NCI-H82 treated with DMSO at 0.1 percent for 48 hours (cell line): Measurements from ENCODE around the gene ATP2A3.

Experiments used
- DNase-seq: peaks from one replicate; lab custom pipeline; 2025; ENCODE audit not compliant: unreplicated experiment; lab: John Stamatoyannopoulos, UW

Gene ATP2A3

DNA sequence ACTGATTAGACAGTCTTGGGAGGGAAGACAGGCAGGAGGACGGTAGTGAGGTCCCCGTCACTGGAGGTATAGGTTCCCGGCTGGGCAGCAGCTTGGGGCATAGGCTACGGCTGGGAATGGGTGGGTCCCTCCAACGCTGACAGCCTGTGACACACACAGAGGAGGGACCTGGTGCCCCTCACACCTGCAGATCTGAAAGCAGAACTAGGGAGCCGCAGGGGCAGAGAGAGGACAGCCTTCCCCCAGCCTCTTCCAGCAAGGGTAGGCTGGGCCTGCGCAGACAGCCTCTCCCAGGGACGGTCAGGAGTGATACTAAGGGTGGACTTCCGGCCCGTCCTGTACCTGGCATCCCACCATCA lies 49.9 kb downstream of the ATP2A3 start:
- DNase-seq, result no peak

DNA sequence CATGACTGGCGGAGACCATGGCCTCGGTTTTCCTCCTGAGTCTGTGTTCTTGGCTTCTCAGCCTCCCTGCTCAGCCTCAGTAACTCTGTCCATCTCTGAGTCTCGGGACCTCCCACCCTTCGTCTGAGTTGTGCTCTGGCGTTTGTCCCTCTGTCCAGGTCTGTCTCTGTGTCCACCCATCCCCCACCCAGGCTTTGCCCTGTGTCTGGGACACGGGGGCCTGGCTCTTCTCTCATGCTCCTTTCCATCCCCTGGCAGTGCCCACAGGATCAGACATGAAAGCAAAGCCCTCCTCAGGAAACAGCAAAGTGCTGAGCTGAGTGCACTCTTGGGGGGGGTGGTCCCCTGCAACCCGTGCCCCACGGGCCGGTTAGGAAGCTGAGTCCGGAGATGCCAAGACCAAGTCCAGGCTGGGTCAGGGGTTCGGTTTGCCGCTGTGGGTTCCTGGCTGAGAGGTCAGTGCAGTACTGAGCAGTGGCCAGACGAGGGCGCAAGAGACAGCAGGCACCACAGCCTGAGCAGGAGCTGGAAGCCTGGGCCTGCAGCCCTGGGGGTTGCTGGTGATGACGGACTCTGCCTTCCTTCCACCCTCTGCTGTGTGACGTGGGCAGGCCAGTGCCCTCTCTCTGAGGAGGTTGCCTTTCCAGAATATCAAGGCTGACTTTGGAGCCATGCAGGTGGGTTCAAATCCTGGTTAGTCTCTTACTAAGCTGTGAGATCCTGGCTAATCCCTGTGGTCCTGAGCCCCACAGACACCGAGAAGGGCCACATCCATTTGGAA lies 50.5 kb downstream of the ATP2A3 start:
- peak; percentile 48 for DNase-seq

DNA sequence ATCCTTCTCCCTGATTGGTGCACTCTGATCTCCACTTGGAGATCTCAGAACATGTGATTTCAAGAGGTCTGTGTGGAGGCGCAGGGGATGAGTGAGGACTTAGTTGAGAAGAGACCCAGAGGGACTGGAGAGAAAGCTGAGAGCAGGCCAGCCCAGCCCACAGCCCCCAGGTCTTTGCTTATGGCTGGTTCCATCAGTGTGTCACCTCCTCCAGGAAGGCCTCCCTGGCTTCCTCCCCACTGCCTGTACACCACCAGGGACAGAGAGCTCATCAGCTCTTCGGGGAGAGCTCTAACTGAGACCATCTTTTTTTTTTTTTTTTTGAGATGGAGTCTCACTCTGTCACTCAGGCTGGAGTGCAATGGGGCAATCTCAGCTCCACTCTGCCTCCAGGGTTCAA lies 51.4 kb downstream of the ATP2A3 start:
- DNase-seq, result no peak

DNA sequence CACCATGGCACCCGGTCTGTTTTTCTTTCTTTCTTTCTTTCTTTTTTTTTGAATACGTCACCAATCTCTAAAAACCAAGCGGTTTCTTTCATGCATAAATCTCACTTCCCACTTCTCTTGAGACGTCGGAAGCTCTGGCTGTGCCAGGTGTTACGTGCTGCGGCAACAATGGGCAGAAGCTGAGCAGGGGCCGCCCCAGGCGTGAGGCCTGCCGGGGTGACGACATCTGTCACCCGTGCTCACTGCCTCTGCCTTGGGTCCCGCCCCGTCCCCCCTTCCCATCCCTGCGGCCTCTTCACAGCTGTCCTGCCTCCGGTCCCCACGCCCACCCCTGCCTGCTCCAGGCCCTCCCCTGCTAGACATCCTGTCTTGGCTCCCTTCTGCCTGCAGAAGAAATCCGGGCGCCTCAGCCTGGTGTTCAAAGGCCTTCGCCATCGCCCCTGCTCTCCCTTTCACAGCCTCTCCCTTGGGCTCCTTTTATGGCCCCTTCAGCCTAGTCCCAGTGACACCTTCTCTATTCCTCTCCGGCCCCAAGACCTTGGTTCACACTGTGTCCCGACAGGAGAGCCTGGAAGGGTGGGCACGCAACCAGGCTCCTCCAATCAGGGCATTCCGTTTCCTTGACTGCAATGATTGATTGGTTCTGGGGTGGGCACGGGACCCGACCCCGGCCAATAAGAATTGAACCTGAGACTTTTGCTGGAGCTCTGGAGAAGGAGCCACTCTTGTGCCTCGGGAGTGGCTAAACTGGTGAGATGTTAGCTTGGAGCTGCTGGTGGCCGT lies 52.8 kb downstream of the ATP2A3 start:
- peak; percentile 32 for DNase-seq

DNA sequence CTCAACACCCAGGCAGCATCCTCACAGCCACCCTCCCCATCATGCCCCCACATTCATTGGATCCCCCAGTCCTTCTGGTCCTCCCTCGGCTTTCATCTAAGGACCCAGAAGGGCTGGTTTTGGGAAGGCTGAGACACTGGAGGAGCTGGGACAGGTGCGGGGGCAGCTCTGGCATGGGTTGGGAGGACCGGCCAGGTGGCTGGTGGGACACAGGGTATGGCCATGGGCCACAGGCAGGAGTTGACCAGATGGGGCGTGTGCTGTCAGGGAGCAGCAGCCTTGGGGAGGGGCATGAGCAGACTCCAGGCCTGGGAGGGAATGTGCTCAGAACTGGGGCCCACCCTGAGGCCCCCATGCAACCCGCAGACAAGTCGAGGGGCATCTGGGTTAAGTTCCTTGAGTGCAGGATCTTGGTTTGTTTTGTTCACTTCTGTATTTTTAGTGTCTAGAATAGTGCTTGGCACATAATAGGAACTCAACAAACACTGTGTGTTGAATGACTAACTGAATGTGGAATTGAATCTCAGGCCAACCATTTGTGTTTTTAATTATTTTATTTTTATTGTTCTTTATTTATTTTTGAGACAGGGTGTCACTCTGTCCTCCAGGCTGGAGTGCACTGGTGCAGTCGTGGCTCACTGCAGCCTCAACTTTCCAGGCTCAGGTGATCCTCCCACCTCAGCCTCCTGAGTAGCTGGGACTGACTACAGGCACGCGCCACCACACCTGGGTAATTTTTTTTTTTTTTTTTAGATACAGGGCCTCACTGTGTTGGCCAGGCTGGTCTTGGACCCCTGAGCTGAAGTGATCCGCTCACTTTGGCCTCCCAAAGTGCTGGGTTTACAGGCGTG lies 53.6 kb downstream of the ATP2A3 start:
- no peak for DNase-seq

DNA sequence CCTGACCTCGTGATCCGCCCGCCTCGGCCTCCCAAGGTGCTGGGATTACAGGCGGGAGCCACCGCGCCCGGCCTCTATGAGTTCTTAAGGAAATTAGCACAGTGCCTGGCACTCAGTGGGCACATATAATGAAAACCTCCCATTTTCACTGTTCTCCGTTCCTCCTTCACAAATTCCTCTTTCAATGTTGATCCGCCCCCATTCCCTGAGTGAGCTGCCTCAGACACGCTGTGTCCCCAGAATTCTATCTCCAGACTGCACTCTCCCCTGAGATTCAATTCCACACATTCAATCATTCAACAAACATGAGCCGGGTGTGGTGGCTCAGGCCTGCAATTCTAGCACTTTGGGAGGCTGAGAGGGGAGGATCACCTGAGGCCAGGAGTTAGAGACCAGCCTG lies 55.0 kb downstream of the ATP2A3 start:
- no peak for DNase-seq

DNA sequence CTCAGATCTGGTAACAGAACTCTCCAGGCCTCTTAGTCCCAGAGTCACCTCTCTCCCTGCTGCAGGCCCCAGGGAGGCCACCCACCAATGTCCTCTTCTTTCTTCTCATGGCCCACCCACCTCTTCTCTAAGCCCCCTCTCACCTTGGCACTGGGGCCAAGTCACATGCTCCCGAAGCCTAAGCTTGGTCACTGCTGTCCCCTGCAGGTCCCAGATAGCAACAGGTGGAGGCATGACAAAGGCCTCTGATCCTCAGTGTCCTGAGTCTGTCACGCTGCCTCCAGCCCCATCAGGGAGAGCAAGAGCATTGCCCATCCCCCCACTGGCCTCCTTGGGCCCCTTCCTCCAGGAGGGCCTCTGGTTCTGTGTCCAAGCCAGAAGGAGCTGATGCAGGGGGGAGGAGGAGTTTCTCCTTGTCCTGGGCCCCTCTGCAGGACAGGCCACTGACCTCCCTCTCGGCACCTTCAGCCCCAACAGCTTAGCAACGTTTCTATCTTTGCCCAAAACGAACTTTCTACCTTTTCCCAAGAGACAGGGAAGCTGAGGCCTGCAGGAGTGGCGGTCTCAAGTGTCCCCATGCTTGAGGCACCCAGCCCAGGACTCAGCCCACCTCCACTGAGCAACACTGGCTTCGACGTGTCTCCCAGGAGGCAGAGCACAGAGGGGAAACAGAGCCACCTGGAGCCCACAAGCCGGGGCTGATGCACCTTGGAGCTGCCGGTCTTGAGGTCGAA lies 56.6 kb downstream of the ATP2A3 start:
- DNase-seq, result no peak

DNA sequence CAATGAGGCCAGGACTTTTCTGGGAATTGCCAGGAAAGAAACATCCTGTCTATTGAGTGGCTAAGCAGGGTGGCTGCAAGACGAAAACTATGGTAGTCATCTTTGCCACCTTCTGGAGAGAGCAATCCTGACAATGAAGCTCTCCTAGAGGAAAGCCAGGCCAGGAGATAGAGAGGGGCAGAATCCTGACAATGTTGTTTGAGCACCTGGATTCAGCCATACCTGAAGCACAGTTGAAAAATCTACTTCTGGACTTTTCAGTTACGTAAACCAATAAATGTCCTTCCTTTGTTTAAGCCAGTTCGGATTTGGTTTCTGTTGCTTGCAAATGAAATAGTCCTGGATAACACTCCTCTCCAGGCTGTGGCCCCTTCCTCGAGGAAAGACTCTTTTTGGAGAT lies 57.4 kb downstream of the ATP2A3 start:
- no peak for DNase-seq

DNA sequence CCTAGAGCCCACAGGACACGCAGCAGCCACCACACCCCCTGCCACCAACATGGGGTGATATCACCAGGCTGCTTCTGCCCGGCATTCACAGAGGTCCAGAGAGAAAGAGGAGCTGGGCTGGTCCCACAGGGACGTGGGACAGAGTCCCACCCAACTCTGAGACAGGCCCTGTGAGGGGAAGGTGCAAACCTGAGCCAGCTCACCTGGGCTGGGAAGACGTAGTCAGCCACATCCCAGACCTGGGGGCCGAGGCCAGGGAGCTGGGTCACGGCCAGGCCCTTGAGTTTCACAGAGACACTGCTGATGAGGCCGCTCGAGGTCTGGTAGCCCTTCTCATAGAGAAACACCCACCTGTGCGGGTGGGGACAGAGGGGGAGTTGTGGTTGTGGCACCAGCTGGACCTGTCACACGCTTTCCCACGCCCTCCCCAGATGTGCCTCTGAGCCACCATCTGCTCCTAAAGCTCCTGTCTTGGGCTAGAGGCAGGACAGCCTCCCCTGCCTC lies 59.2 kb downstream of the ATP2A3 start:
- DNase-seq, result peak; percentile 72

DNA sequence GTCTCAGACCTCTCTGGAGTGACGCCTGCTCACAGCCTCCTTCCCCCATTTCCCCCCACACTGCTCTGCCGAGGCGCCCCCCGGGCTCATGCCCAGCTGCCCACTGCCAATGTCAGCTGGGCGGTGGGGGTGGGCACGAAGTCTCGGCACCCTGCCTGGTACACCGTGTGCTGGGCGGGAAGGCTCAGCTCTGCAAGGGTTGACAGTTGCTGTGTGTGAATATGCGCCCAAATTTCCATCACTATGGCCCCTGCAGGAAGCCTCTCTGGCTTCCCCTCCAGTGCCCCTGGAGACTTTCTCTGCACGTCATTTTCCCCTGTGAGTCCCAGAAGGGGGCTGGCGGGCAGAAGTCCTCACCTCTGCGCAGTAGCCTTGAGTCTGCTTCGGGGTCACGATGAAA lies 59.7 kb downstream of the ATP2A3 start:
- no peak for DNase-seq

DNA sequence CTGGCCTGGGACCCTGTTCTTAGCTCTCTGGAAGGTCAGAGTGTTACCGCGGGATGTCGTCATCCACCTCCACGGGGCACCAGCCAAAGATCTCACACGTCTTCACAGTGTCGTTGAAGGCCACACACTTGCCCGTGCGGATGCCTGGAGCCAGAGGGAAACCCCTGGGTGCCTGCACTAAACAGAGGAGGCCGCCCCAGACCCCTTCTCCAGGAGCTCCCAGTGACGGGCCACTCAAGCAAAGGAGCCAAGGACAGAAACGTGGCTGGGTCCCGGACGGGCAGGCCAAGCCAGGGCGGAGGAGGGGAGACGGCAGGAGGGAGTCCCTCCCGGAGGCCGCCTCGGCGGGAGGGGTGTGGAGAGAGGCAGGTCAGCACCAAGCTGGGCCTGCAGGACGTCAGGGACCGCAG lies 60.4 kb downstream of the ATP2A3 start:
- DNase-seq, result no peak

DNA sequence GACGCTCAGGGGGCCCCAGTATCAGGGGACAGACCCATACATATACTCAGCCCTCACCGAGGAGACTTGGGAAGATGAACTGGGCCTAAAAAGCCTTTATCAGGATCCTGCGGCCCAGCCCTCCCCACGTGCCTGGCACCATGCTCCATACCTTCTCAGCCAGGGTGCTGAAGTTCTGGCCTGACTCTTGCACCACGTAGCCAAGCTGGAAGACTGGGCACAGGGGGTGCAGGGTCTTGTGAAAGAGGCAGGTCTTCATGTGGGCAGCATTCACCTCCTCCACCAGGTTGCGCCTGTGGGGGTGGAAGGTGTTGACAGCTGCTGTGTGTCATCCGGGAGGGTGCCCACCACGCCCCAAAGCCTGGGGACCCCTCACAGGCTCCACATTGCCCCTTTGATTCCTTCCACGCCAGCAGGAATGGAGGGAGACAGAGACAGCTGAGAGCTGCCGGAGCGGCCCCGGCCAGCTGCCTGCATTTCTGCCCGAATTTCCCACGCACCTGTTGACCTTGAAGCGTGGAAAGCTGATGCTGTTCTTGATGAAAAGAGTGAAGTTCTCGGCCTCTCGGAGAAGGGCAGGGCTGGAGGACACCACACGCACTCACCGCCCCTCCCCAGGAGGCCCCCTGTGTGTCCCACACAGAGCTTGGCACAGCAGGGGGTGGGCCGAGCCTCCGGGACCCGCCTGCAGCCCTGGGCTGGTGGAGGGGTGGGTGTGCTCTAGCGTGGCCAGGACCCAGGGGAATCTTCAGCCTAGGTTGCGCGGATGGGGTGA lies 61.0 kb downstream of the ATP2A3 start:
- no peak for DNase-seq

DNA sequence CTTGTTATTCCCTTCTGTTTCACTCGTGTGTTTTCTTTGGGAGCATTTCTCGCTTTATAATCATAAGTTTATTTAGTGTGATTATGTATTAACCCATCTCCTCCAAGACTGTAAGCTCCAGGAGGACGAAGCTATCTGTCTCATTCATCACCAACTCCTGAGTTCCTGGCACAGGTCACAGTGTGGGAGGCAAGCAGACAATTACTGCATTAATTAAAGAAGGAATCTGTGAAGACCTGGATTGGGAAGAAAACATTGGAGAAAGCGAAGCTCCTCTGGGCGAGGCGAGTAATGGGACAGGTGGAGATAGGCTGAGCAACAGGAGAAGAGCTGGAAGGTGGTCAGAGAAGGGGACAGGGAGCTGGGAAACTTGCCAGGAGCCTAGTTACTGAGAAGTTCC lies 63.6 kb downstream of the ATP2A3 start:
- no peak for DNase-seq

DNA sequence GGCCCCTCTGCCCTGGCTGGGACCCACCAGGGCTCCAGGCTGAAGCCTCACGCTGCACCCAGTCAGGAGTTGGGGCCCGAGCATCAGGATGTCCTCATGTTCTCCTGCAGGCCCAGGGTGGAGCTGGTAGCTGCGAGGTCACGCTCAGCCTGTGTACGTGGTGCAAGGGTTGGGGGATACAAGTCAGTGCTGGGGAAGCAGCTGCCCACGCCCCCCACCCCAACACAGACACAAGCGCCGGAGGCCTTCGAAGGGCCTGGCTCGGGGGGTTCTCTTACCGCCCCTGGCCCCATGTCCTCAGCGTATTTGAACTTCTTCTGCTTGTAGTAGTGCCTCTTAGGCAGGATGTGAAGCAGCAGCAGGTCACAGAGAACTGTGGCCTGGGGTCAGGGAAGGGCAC lies 66.5 kb downstream of the ATP2A3 start:
- no peak for DNase-seq

DNA sequence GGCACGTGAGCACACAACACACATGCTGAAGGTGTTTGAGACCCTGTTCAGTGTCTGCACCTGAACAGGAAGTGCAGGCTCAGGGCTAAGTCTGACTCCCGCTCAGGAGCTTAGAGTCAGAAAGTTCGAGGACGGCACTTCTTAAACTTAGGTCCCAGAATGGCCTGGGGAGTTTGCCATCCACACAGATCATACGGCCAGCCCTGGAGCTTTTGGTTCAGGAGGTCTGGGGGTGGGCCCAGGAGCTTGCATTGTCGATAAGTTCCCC lies 67.3 kb downstream of the ATP2A3 start:
- no peak for DNase-seq

DNA sequence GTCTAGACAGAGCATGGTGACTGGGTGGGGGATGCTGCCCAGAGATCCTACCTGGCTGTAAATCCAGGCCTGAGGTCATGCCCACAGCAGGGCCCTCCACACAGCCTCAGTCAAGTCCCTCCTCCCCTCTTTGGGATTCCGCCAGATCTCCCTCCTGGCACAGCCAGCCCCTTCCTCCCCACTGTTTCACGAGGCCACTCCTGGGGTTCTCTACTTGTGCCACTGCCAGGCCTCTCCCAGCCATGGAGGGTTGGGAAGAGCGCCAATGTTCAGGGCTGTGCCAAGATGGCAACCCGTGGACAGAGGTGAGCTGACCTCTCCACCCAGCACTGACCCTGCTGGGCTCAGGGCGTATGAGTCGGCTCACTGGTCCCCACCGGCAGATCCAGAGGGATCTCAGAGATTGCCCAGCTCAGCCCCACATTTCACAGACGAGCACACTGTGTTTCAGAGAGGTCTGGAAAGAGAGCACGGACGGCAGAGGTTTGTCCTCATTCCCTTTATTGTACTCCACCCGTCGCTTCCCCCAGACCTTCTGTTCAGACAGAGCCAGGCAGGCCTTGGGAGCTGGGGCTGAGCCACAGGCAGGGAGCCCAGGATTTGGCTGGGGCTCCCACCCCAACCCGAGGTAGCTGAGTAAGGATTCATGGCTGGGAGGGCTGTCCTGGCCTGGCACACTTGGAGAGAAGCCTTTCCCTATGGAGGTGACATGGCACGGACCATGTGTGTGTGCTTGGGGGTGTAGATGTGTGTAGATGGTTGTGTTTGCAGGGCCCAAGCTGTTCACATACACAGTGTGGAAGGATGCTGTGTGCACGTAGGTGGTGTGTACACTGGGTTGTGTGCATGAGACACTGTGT lies 67.9 kb downstream of the ATP2A3 start:
- DNase-seq, result no peak

DNA sequence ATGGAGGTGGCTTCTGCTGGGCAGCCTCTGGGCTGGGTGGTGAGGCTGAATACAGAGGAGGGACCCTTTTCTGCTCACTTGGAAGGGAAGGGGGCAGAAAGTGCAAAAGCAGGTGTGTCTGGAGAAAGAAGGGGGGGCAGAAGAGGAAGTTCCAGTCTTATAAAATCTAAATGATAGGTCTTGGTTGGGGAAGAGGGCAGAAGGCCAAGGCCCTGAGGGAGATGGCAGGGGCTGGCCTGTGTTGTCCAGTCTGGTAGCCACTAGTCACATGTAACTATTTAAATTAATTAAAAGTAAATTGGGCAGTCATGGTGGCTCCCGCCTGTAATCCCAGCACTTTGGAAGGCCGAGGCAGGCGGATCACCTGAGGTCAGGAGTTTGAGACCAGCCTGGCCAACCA lies 68.9 kb downstream of the ATP2A3 start:
- no peak for DNase-seq

DNA sequence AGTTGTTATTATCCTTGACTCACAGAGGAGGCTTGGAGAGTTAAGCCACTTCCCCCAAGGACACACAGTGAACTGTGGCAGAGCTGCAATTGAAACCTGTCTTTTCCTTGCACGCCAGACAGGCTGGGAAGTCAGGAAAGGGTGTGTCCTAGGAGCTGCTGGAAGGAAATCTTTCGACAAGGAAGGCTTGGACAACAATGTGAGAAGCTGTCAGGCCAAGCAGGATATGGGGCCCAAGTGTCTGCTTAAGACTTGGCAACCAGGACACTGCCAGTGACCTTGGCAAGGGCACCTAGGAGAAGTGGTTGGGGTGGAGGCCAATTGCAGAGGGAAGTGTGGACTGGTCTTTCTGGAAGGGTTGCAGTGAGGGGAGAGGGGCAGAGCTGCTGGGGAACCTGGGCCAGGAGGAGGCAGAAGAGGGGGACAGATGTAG lies 69.3 kb downstream of the ATP2A3 start:
- DNase-seq, result no peak

DNA sequence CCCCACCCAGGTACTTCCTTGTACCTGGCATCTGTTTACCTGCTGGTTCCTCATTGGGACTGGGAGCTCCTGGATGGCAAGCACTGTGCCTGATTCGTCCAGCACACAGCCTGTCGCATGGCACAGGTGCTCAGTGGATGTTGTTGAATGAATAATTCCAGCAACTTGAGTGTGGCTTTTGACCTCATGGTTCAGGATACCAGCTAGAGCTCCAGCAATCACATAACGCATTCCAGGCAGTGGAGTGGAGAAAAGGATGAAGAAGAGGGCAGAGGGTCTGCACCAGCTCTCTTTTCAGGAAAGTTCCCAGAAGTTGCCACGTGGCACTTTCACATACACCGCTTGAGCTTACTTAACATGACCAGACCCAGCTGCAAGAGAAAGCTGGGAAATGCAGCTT lies 70.0 kb downstream of the ATP2A3 start:
- no peak for DNase-seq
